Suprapubic skin (tissue), 3 donors: Measurements from ENCODE around the gene CHD1L.

Experiments
- CTCF ChIP-seq, 2 donors: fragments of 200-600 bp in 1 of 2; fragments of 450-650 bp in 1 of 2; sonication (generic) in 1 of 2; IDR thresholded peaks; one replicate each; pipeline ENCODE4 v1.5.1; 2016 to 2019; ENCODE audit warnings: antibody characterized with exemption in 2 of 2, mild to moderate bottlenecking in 1 of 2, moderate library complexity in 1 of 2
- EP300 ChIP-seq: sonication (generic); formaldehyde crosslinking; IDR thresholded peaks from one replicate; pipeline ENCODE4 v1.6.1; 2017; ENCODE audit warnings: antibody characterized with exemption

GRCh38 chr1:147225193-147225730, 17.2 kb upstream of the CHD1L start, which contains the start of gene FMO5:
- TF ChIP-seq CTCF (IDR thresholded peaks at IDR 0.05) (peak; percentile 35), EP300 (no peak)
